Non-pigmented ciliary epithelial cell (primary cell): Measurements from ENCODE around the gene PTDSS2.
"Not testable (repeated sequence)": the region's sequence is repeated elsewhere in the genome, so short reads cannot be mapped to it uniquely, and the experiment has no call there.

Experiments
- DNase-seq: peaks from one replicate; pipeline ENCODE4 v3.0.0-alpha.2; 2010; ENCODE audit warnings: low read depth

PTDSS2 gene

GRCh38 chr11:506995-507726 is 57.1 kb downstream of the PTDSS2 start, which contains the start of gene RNH1:
RNH1 (minus strand) TSS chr11:507242; CDS start chr11:502162, 5,080 bp downstream.
- DNase-seq, result peak; percentile 55

- no peak for DNase-seq
Observed at GRCh38 chr11:507727-508515, 57.8 kb downstream of the PTDSS2 start.

- DNase-seq, result no peak
Observed at GRCh38 chr11:508956-509355, 58.9 kb downstream of the PTDSS2 start.

- no peak for DNase-seq
Observed at GRCh38 chr11:512761-513595, 62.9 kb downstream of the PTDSS2 start.

- no peak for DNase-seq
Observed at GRCh38 chr11:514606-515005, 64.5 kb downstream of the PTDSS2 start.

- DNase-seq, result no peak
Observed at GRCh38 chr11:515131-515530, 65.1 kb downstream of the PTDSS2 start.

GRCh38 chr11:516400-516799 is 66.3 kb downstream of the PTDSS2 start:
- DNase-seq, result no peak

GRCh38 chr11:516918-517685 is 67.0 kb downstream of the PTDSS2 start:
- DNase-seq, result not testable (repeated sequence)

- peak; percentile 71 for DNase-seq
Observed at GRCh38 chr11:518463-519202, 68.6 kb downstream of the PTDSS2 start.

GRCh38 chr11:520428-521176 is 70.5 kb downstream of the PTDSS2 start:
- no peak for DNase-seq

GRCh38 chr11:521177-521688 is 71.2 kb downstream of the PTDSS2 start:
- DNase-seq, result no peak

- no peak for DNase-seq
Observed at GRCh38 chr11:526192-526591, 76.1 kb downstream of the PTDSS2 start.

- DNase-seq, result no peak
Observed at GRCh38 chr11:528166-528814, 78.2 kb downstream of the PTDSS2 start.

GRCh38 chr11:528815-529727 is 79.0 kb downstream of the PTDSS2 start:
- no peak for DNase-seq

GRCh38 chr11:529728-530411 is 79.8 kb downstream of the PTDSS2 start:
- no peak for DNase-seq

- DNase-seq, result no peak
Observed at GRCh38 chr11:530960-531831, 81.1 kb downstream of the PTDSS2 start.
